Esophagus muscularis mucosa (tissue), 4 donors: ENCODE results near the gene MYCBP2.

Experiments used
- EP300 ChIP-seq: sonication (generic); formaldehyde crosslinking; IDR thresholded peaks from one replicate; pipeline ENCODE4 v1.6.1; 2017; ENCODE audit warnings: antibody characterized with exemption
- POLR2A ChIP-seq: fragments of 450-650 bp; IDR thresholded peaks from one replicate; pipeline ENCODE4 v1.6.1; 2017; ENCODE audit warnings: antibody characterized with exemption, moderate library complexity, mild to moderate bottlenecking, low read depth
- POLR2AphosphoS5 ChIP-seq, 2 donors: sonication (generic); formaldehyde crosslinking; IDR thresholded peaks; one replicate each; pipeline ENCODE4 v1.6.1; 2017; ENCODE audit warnings: antibody characterized with exemption in 2 of 2
- TF ChIP-seq, protein P1 (sequence below), 3 experiments: fragments of 200-600 bp in 2 of 3; fragments of 450-650 bp in 1 of 3; sonication (generic) in 2 of 3; IDR thresholded peaks; one replicate each; pipeline ENCODE4 v1.5.1; 2017 to 2019; ENCODE audit warnings: antibody characterized with exemption in 3 of 3, mild to moderate bottlenecking in 2 of 3, moderate library complexity in 1 of 3

DNA sequence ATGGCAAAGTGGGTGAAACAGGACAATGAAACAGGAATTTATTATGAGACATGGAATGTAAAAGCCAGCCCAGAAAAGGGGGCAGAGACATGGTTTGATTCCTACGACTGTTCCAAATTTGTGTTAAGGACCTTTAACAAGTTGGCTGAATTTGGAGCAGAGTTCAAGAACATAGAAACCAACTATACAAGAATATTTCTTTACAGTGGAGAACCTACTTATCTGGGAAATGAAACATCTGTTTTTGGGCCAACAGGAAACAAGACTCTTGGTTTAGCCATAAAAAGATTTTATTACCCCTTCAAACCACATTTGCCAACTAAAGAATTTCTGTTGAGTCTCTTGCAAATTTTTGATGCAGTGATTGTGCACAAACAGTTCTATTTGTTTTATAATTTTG is 326.4 kb downstream of the MYCBP2 start:
- TF ChIP-seq, protein P1, sequence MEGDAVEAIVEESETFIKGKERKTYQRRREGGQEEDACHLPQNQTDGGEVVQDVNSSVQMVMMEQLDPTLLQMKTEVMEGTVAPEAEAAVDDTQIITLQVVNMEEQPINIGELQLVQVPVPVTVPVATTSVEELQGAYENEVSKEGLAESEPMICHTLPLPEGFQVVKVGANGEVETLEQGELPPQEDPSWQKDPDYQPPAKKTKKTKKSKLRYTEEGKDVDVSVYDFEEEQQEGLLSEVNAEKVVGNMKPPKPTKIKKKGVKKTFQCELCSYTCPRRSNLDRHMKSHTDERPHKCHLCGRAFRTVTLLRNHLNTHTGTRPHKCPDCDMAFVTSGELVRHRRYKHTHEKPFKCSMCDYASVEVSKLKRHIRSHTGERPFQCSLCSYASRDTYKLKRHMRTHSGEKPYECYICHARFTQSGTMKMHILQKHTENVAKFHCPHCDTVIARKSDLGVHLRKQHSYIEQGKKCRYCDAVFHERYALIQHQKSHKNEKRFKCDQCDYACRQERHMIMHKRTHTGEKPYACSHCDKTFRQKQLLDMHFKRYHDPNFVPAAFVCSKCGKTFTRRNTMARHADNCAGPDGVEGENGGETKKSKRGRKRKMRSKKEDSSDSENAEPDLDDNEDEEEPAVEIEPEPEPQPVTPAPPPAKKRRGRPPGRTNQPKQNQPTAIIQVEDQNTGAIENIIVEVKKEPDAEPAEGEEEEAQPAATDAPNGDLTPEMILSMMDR (IDR thresholded peaks at IDR 0.05), result no peak
- TF ChIP-seq POLR2A (no peak), POLR2AphosphoS5 (IDR thresholded peaks at IDR 0.05) (no peak), EP300 (no peak)
